Middle frontal gyrus (tissue), 1 donor: ENCODE measurements around the gene PDZK1IP1.
"Not testable (repeated sequence)": the region's sequence is repeated elsewhere in the genome, so short reads cannot be mapped to it uniquely, and the experiment has no call there.

Source experiments
- DNase-seq: peaks from one replicate; pipeline ENCODE4 v3.0.0-alpha.2; 2015; ENCODE audit warnings: low spot score; ENCODE audit errors: extremely low spot score

Gene PDZK1IP1

DNA sequence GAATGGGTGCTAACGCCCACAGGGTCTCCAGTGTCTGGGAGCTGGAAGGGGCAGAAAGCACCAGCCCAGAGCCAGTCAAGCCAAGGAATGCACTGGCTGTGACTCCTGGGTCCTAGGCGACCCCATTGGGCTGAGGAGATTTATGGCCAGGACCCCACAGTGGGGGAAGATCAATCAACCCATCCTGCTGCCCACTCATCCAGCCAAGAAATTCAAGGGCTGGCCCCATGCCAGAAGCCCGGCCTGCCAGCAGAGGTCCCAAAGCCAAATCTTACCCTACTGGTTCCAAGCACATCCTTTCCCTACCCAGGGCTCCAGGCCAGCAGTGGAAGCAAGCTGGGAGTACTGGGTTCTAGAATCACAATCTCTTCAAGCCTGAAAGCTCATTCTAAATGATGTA, 6.8 kb upstream of the PDZK1IP1 start:
- no peak for DNase-seq

GRCh38 chr1:47195981-47196380, 6.1 kb upstream of the PDZK1IP1 start:
- DNase-seq, result not testable (repeated sequence)

- no peak for DNase-seq
Observed at GRCh38 chr1:47194311-47194710, 4.5 kb upstream of the PDZK1IP1 start.

DNA sequence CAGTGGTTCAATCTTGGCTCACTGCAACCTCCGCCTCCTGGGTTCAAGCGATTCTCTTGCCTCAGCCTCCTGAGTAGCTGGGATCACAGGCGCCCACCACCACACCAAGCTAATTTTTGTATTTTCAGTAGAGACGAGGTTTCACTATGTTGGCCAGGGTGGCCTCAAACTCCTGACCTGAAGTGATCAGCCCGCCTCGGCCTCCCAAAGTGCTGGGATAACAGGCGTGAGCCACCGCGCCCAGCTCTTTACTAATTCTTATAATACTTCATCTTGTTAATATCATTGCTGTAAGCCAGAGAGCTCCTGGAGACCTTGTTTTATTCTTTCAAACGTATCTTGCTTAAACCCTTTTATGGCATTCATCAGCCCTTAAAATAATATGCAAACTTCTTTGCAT, 3.7 kb upstream of the PDZK1IP1 start:
- not testable (repeated sequence) for DNase-seq

DNA sequence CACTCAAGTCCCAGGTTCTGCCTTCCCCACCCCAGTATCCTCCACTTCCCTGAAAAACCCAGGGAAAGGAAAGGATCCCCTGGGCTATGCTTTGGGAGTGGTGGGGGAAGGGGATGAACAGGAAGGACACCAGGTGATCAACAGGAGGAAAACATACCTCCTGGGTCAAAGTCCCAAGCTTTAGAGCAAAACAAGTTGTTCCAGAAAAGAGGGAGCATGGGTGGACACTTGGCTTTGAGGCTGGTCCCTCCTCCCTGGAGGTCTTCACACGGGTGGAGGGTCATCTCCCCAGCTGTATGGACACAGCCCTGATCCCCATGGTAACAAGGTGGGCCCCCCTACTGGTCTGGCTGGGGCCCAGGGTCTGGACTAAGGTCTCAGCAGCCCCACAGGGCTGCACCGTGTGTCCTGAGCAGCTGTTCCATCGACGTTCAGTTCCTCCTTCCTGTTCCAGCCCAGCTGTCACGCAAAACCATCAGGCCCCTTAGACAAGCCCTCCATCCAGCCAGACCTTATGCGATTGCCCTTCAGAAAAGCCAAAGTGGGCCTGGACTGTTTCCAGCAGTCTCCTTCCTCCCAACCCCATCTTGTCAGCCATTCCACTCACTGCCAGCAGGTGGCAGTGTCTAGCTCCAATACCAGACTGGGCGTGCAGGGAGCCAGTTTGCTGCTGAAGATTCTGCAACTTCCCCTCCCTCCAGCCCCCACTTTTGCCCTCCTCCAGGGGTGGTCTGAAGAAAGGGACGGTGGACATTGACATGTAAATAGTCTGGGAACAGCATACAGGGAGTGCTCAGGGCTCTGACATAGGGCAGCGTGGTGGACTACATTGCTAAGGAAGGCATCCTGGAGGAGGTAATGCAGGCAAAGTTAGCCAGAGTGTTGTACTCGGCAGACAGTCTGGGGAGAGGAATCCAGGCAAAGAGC, 2.9 kb upstream of the PDZK1IP1 start:
- peak; percentile 43 for DNase-seq

- no peak for DNase-seq
Observed at GRCh38 chr1:47191940-47192457, 2.2 kb upstream of the PDZK1IP1 start.

- no peak for DNase-seq
Observed at GRCh38 chr1:47190857-47191256, 1.0 kb upstream of the PDZK1IP1 start.

GRCh38 chr1:47190509-47190855, 646 bp upstream of the PDZK1IP1 start:
- no peak for DNase-seq

DNA sequence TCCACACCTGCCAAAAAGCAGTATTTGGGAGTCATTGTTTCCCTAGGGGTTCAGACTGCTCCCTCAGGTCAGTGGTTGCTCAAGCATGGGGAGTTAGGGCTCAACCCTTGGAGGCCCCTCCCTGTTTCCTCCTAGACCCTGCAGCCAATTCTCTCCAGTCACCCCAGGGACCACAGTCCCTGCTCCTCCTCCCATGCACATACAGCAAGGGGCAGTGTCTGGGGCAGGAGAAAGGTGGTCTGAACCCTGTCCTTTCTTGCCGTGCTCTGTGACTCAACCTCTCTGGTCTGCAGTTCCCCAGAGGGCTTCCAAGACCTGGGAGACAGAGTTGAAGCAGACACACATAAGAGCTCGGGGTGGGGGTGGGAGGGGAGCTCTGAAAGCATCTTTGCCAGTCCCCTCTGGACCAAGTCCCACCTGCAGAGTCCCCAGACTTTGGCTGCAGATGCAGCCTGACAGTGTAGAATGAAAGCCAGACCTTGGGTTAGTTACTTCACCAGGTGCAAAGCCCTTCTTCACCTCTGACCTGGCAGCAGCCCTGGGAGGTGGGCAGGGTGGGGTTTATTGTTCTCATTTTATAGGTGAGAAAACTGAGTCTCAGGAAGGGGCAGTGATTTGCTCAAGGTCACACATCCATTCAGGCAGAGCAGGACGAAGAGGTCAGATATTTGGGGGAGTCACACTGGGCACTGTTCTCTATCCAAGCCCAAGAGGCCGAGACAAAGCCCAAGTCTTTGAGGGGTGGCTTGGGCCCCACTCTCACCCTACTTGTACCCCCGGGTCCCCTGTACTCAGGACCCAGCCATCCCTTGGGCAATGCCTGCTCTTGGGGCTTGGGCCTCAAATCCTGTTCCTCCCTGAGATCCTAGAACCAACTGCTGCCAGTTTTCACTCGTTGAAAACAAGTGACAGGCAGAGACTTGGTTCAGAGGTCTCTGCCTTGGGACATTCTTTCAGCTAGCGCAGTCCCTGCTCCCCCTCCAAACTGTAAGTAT, 748 bp downstream of the PDZK1IP1 start:
- no peak for DNase-seq

- DNase-seq, result no peak
Observed at GRCh38 chr1:47187926-47188250, 1.9 kb downstream of the PDZK1IP1 start.

DNA sequence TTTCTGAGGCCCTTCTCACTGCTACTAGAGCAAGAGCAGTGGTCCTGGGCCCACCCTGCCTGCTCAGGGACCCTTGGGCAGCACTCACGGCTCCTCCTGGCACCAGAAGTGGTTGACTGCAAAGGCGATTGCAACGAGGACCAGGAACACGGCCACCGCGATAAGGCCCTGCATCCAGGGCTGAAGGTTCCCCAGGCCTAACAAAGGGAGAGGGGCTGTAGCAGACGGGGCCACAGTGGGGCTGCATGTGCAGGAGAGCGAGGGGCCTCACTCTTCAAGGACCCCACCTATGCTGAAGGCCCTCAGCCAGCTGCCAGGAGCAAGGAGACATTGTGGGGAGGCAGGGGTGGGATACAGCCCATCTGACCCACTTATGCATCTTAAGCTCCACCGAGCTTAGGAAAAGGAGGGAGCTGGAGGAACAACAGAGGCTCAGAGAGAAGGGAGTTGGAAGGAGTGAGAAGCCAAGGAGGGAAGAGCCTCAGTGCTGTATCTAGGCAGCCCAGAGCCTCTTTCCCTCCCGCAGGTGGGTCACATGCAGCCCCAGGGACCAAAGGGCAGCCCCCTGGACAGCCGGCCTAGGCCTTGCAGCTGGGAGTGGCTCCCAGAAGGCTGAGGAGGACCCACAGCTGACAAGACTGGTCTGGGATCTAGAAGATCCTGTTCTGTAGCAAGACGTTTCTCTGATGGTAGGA, 2.5 kb downstream of the PDZK1IP1 start:
- DNase-seq, result no peak

GRCh38 chr1:47186267-47187185, 3.3 kb downstream of the PDZK1IP1 start:
- no peak for DNase-seq

GRCh38 chr1:47184822-47185677, 4.8 kb downstream of the PDZK1IP1 start:
- DNase-seq, result no peak

DNA sequence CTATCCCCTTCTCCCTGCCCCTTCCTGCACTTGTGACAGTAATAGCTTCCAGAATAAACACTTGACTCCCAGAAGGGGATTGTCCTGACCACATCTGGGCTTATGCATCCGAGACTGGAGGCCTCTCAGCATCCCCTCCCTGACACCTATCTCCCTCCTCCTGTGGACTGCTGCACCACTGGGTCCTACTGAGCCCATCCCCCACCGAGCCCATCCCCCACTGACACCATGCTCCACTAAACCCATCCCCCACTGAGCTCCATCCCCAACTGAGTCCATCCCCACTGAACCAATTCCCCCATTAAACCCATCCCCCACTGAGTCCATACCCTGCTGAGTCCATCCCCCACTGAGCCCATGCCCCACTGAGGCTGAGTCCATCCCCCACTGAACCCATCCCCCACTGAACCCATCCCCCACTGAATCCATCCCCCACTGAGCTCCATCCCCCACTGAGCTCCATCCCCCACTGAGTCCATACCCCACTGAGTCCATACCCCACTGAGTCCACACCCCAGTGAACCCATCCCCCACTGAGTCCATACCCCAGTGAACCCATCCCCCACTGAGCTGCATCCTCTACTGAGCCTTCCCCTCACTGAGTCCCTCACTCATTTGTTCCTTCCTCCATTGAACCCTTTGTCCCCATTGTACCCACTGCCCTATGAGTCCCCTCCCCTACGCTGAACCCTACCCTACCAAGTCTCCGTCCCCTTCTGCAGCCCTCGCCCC, 5.6 kb downstream of the PDZK1IP1 start:
- no peak for DNase-seq

DNA sequence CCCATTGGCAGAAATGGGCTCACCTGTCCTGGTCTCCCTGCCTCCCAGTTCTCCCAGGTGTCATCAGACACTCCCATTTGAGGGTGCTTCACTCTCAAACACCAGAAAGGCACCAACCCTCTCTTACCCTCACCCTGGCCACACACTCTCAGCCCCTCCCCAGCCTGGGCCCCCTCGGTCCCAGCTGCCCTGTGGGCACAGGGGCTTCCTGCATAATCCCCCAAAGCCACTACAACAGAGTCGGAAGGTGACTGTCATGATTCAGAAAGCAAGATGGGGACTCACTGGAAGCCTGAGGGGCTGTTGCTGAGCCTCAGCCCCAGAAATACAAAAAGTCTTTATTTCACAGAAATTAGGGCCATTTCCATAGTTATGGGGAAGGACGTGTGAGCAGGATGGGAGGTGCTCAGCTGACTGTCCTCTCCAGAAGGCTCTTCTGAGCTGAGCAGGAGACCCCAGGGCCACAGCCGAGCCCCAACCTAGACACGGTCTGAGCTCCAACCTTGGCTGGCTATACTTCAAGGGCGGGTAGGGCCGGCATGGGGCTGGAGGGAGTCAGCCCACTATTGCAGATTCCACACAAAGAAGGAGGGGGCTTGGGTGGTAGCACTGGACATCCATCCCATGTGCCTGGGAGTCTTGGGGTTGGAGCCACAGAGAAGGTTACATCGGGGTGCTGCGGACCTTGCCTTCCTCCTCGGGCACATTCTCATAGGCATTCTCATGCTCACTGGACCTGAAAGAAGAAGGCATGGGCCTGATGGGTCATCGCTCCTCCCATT, 6.3 kb downstream of the PDZK1IP1 start:
- no peak for DNase-seq

DNA sequence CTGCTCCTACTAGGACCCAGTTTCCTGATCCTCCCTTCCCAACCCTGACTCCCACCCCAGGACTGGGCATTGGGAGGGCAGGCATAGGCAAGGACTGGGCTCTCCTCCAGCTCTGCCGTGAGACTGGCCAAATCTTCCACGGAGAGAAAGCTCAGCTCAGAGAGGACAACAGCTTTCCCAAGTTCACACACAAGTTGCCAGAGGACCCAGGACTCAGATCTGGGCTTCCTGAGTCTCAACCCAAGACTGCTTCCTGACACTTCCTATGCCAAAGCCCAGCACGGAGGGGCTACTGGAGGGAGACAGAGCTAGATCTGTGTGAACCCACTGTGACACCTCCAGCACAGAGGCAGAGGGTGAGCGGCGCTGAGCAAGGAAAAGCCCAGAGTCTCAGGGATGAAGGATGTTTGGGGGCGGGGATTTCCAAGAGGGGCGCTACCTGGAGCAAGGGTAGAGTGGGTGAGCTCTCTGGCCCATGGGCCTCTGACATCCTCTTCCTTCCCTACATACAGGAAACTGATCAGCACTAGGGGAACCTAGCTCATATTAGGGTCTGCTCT, 7.1 kb downstream of the PDZK1IP1 start:
- DNase-seq, result no peak

- DNase-seq, result no peak
Observed at GRCh38 chr1:47181955-47182675, 7.7 kb downstream of the PDZK1IP1 start.
